Astrocyte (in vitro differentiated cells and primary cell): Measurements from ENCODE around the gene SULT1A2. TPM values are rescaled to one million over a fixed set of nuclear protein-coding genes. Genes with fewer than 3 reads are reported as not detected.

Experiments used
- DNase-seq: peaks from one replicate; pipeline ENCODE4 v3.0.0-alpha.2; 2010; ENCODE audit warnings: low read depth
- FAIRE-seq: peaks from 2 replicates; lab custom pipeline; 2011; peaks lifted over from hg19 to GRCh38; lab: Jason Lieb, UNC
- H2AFZ ChIP-seq: 2 replicates; pipeline ENCODE4 v1.6.0; 2012; ENCODE audit warnings: low read depth, low read length, inconsistent platforms
- H3K27ac ChIP-seq: 2 replicates; pipeline ENCODE4 v1.5.1; 2011; ENCODE audit warnings: low read depth, low read length, inconsistent platforms
- H3K27me3 ChIP-seq: 2 replicates; pipeline ENCODE4 v1.6.0; 2011; ENCODE audit warnings: low read length, inconsistent platforms; ENCODE audit not compliant: insufficient read depth
- H3K36me3 ChIP-seq: 2 replicates; pipeline ENCODE4 v1.5.1; 2011; ENCODE audit warnings: low read length, inconsistent platforms; ENCODE audit not compliant: insufficient read depth
- H3K4me1 ChIP-seq: 2 replicates; pipeline ENCODE4 v1.5.1; 2011; ENCODE audit warnings: low read length, inconsistent platforms; ENCODE audit not compliant: insufficient read depth
- H3K4me2 ChIP-seq: 2 replicates; pipeline ENCODE4 v1.6.0; 2012; ENCODE audit warnings: low read length, inconsistent platforms
- H3K4me3 ChIP-seq: 2 replicates; pipeline ENCODE4 v1.5.1; 2011; ENCODE audit warnings: low read depth, mild to moderate bottlenecking, low read length, inconsistent platforms; ENCODE audit not compliant: insufficient read depth
- H3K79me2 ChIP-seq: 2 replicates; pipeline ENCODE4 v1.6.0; 2012; ENCODE audit warnings: mild to moderate bottlenecking, low read length, inconsistent platforms; ENCODE audit not compliant: insufficient read depth
- H3K9ac ChIP-seq: 2 replicates; pipeline ENCODE4 v1.6.0; 2012; ENCODE audit warnings: mild to moderate bottlenecking, low read length, inconsistent platforms
- H3K9me3 ChIP-seq: 2 replicates; pipeline ENCODE4 v1.5.1; 2012; ENCODE audit warnings: low read depth, mild to moderate bottlenecking, low read length, inconsistent platforms; ENCODE audit not compliant: insufficient read depth
- H4K20me1 ChIP-seq: 2 replicates; pipeline ENCODE4 v1.6.0; 2012; ENCODE audit warnings: low read length, inconsistent platforms; ENCODE audit not compliant: insufficient read depth
- H3K27ac Mint-ChIP-seq: one replicate; pipeline ENCODE4 v1.8.0; 2021; ENCODE audit warnings: mild to moderate bottlenecking, mixed read lengths; ENCODE audit not compliant: unreplicated experiment
- H3K27me3 Mint-ChIP-seq: one replicate; pipeline ENCODE4 v1.8.0; 2021; ENCODE audit warnings: low read depth, mixed read lengths; ENCODE audit not compliant: unreplicated experiment
- H3K36me3 Mint-ChIP-seq: one replicate; pipeline ENCODE4 v1.8.0; 2021; ENCODE audit warnings: low read depth, mixed read lengths; ENCODE audit not compliant: unreplicated experiment
- H3K4me1 Mint-ChIP-seq: one replicate; pipeline ENCODE4 v1.8.0; 2021; ENCODE audit warnings: low read depth, mixed read lengths; ENCODE audit not compliant: unreplicated experiment
- H3K4me3 Mint-ChIP-seq: one replicate; pipeline ENCODE4 v1.8.0; 2021; ENCODE audit warnings: mild to moderate bottlenecking, moderate library complexity, mixed read lengths; ENCODE audit not compliant: unreplicated experiment
- H3K9me3 Mint-ChIP-seq: one replicate; pipeline ENCODE4 v1.8.0; 2021; ENCODE audit warnings: mild to moderate bottlenecking, mixed read lengths; ENCODE audit not compliant: unreplicated experiment
- EZH2 ChIP-seq: IDR thresholded peaks from 2 replicates; pipeline ENCODE4 v1.6.1; 2012; ENCODE audit warnings: mild to moderate bottlenecking, low read length, inconsistent platforms; ENCODE audit not compliant: insufficient read depth
- total RNA-seq: library from RNA; stranded (reverse); gene quantifications from 2 replicates; pipeline ENCODE4 v1.2.1, GENCODE V29; 2021
- TF ChIP-seq, protein P1 (sequence below): IDR thresholded peaks from 2 replicates; pipeline ENCODE4 v1.5.1; 2011; ENCODE audit warnings: low read depth, mild to moderate bottlenecking, inconsistent platforms, low read length, moderate library complexity; ENCODE audit not compliant: insufficient read depth

The SULT1A2 gene
- total RNA-seq, 1 donor from 2014 or later: not detected

GRCh38 chr16:28592979-28593553 is 3.8 kb downstream of the SULT1A2 start:
- peaks cover 2% of the 10 kb centered on the region for H3K27me3 Mint-ChIP-seq
- FAIRE-seq (no peak), DNase-seq (no peak)
- Histone ChIP-seq H4K20me1 (no peaks in the 10 kb centered on the region), H3K9ac (no peak overlapping the region), H3K4me2 (no peak overlapping the region), H3K36me3 (peaks cover 5% of the 10 kb centered on the region), H3K79me2 (no peaks in the 10 kb centered on the region), H2AFZ (no peak overlapping the region), H3K4me3 (no peak overlapping the region), H3K27ac (no peak overlapping the region), H3K4me1 (no peaks in the 10 kb centered on the region), H3K9me3 (no peaks in the 10 kb centered on the region), H3K27me3 (no peaks in the 10 kb centered on the region)
- H3K9me3 Mint-ChIP-seq: no peaks in the 10 kb centered on the region
- H3K4me1 Mint-ChIP-seq: peaks cover 9% of the 10 kb centered on the region
- no peak overlapping the region for H3K4me3 Mint-ChIP-seq
- H3K36me3 Mint-ChIP-seq: peaks cover 16% of the 10 kb centered on the region
- H3K27ac Mint-ChIP-seq: no peak overlapping the region
- TF ChIP-seq EZH2: no peak
- TF ChIP-seq, protein P1, sequence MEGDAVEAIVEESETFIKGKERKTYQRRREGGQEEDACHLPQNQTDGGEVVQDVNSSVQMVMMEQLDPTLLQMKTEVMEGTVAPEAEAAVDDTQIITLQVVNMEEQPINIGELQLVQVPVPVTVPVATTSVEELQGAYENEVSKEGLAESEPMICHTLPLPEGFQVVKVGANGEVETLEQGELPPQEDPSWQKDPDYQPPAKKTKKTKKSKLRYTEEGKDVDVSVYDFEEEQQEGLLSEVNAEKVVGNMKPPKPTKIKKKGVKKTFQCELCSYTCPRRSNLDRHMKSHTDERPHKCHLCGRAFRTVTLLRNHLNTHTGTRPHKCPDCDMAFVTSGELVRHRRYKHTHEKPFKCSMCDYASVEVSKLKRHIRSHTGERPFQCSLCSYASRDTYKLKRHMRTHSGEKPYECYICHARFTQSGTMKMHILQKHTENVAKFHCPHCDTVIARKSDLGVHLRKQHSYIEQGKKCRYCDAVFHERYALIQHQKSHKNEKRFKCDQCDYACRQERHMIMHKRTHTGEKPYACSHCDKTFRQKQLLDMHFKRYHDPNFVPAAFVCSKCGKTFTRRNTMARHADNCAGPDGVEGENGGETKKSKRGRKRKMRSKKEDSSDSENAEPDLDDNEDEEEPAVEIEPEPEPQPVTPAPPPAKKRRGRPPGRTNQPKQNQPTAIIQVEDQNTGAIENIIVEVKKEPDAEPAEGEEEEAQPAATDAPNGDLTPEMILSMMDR: no peak

DNA sequence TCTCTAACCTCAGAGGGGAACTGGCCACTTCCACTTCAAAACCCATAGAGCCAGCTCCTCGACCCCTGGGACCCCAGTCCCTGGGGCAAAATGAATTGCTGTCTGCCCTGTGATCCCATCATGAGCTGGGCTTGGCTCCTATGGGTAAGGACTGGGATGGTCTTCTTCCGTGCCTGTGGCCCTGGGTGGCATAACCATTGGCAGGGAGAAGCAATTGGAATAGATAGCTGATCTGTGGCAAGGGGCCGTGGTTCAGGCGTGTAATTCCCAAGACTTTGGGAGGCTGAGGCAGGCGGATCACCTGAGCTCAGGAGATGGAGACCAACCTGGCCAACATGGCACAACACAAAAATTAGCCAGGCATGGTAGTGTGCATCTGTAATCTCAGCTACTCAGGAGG is 4.3 kb downstream of the SULT1A2 start:
- H3K9ac ChIP-seq: no peak overlapping the region
- Mint-ChIP-seq H3K27ac (no peak overlapping the region), H3K9me3 (no peaks in the 10 kb centered on the region), H3K4me1 (peaks cover 8% of the 10 kb centered on the region), H3K36me3 (peaks cover 16% of the 10 kb centered on the region), H3K4me3 (no peak overlapping the region), H3K27me3 (peaks cover 2% of the 10 kb centered on the region)
- no peak for DNase-seq
- TF ChIP-seq EZH2: no peak
- TF ChIP-seq, protein P1: no peak
- no peaks in the 10 kb centered on the region for H3K9me3 ChIP-seq
- H3K27ac ChIP-seq: no peak overlapping the region
- no peak overlapping the region for H3K4me3 ChIP-seq
- no peak overlapping the region for H3K4me2 ChIP-seq
- H3K36me3 ChIP-seq: peaks cover 5% of the 10 kb centered on the region
- no peaks in the 10 kb centered on the region for H3K4me1 ChIP-seq
- H2AFZ ChIP-seq: no peak overlapping the region
- no peaks in the 10 kb centered on the region for H3K79me2 ChIP-seq
- H4K20me1 ChIP-seq: no peaks in the 10 kb centered on the region
- FAIRE-seq: no peak
- no peaks in the 10 kb centered on the region for H3K27me3 ChIP-seq

DNA sequence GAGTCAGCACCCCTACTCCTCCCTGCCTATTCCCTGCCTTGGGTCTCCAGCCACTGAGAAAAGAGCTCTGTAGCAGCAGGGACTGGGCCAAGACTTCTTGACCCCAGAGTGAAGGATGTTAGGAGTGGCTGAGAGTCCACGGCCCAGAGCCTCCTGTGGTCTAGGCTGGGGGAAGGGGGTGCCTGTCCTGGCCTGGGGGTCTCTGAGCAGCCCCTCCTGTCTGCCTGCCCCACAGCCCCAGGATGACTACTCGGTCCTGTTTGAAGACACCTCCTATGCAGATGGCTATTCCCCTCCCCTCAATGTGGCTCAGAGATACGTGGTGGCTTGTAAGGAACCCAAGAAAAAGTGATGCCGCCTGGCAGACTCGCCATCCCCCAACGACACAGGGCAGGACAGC is 5.5 kb downstream of the SULT1A2 start:
- no peak overlapping the region for H3K4me3 Mint-ChIP-seq
- DNase-seq (no peak), FAIRE-seq (no peak)
- H3K9me3 ChIP-seq: no peaks in the 10 kb centered on the region
- H3K36me3 ChIP-seq: peaks cover 5% of the 10 kb centered on the region
- H3K36me3 Mint-ChIP-seq: peaks cover 16% of the 10 kb centered on the region
- no peak overlapping the region for H3K27ac Mint-ChIP-seq
- no peaks in the 10 kb centered on the region for H3K27me3 ChIP-seq
- H2AFZ ChIP-seq: no peak overlapping the region
- H4K20me1 ChIP-seq: no peaks in the 10 kb centered on the region
- H3K9ac ChIP-seq: no peak overlapping the region
- H3K4me2 ChIP-seq: no peak overlapping the region
- H3K27me3 Mint-ChIP-seq: peaks cover 2% of the 10 kb centered on the region
- H3K9me3 Mint-ChIP-seq: no peaks in the 10 kb centered on the region
- H3K79me2 ChIP-seq: no peaks in the 10 kb centered on the region
- no peak for TF ChIP-seq EZH2
- TF ChIP-seq, protein P1: no peak
- H3K4me3 ChIP-seq: no peak overlapping the region
- H3K4me1 Mint-ChIP-seq: no peaks in the 10 kb centered on the region
- no peak overlapping the region for H3K27ac ChIP-seq
- H3K4me1 ChIP-seq: no peaks in the 10 kb centered on the region
